Ectodermal cell (in vitro differentiated cells): ENCODE measurements around the gene CEP41. TPM values are rescaled to one million over a fixed set of nuclear protein-coding genes. Genes with fewer than 3 reads are reported as not detected.

Experiments used
- H3K27ac ChIP-seq: 2 replicates; pipeline ENCODE4 v1.7.0; 2013; ENCODE audit warnings: mild to moderate bottlenecking, low read depth, low read length; ENCODE audit not compliant: insufficient read depth, poor library complexity, severe bottlenecking
- H3K27me3 ChIP-seq: 2 replicates; pipeline ENCODE4 v1.7.0; 2013; ENCODE audit warnings: mild to moderate bottlenecking, low read length; ENCODE audit not compliant: insufficient read depth, control insufficient read depth, poor library complexity, severe bottlenecking
- H3K36me3 ChIP-seq: one replicate; pipeline ENCODE4 v1.7.0; 2013; ENCODE audit warnings: low read length; ENCODE audit not compliant: control insufficient read depth, insufficient read depth
- H3K4me1 ChIP-seq: one replicate; pipeline ENCODE4 v1.7.0; 2013; ENCODE audit warnings: low read length; ENCODE audit not compliant: control insufficient read depth, insufficient read depth
- H3K4me3 ChIP-seq: 2 replicates; pipeline ENCODE4 v1.7.0; 2013; ENCODE audit warnings: low read depth, low read length, control low read depth; ENCODE audit not compliant: insufficient read depth
- H3K9me3 ChIP-seq: 2 replicates; pipeline ENCODE4 v1.7.0; 2013; ENCODE audit warnings: mild to moderate bottlenecking, low read length, moderate library complexity; ENCODE audit not compliant: control insufficient read depth
- WGBS, 2 experiments: methylation state at CpG; one replicate each; pipeline ENCODE4 v1.1.7; 2013; ENCODE audit warnings: missing lambda C conversion rate in 2 of 2; 5-methylcytosine and 5-hydroxymethylcytosine counted together
- polyA plus RNA-seq, 4 experiments: library from polyadenylated mRNA; stranded (reverse); fragments of 50-300 nt; gene quantifications; one replicate each; pipeline ENCODE4 v1.2.3, GENCODE V29; 2013

The CEP41 gene, protein sequence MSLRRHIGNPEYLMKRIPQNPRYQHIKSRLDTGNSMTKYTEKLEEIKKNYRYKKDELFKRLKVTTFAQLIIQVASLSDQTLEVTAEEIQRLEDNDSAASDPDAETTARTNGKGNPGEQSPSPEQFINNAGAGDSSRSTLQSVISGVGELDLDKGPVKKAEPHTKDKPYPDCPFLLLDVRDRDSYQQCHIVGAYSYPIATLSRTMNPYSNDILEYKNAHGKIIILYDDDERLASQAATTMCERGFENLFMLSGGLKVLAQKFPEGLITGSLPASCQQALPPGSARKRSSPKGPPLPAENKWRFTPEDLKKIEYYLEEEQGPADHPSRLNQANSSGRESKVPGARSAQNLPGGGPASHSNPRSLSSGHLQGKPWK
- 28.7 TPM for polyA plus RNA-seq (2013, experiment 1 of 4)
- polyA plus RNA-seq (2013, experiment 2 of 4): 23.2 TPM
- polyA plus RNA-seq (2013, experiment 3 of 4): 23.0 TPM
- 23.4 TPM for polyA plus RNA-seq (2013, experiment 4 of 4)

DNA sequence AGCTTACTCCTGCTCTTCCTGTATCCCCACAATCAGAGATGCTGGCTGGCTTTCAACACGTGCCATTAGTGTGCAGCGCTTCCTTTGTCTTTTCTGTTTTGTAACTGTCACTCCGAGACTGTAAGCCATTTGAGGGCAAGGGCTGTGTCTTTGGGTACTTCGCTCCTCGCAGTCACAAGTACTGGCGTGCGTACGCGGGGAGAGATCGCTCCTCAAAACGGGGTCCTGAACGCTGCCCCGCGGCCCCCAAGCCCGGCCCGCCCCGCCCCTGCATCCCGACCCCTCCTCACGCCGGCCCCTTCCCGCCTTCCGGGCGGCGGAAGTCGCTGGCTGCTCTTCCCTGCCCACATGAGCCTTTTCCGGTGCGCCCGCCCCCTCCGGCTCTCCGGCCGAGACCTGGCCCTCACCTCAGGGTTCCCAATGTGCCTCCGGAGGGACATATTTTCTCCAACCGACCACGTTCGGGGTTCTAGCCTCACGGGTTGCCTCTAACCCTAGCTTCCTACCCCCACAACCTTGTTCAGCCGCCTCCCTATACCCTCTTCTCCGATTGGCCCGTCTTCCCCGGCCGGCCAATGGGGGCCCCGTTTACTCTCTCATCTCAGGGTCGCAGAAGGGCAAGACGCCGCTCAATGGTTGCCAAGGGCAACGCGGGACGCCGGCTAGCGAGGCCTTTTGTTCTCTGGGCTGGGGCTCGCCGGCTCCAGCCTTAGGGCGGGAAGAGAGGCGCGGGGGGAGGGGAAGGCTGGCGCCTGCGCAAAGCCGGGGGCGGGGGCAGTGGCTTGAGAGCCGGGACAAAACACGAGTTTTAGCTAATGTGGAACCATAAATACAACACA is at the start of gene CEP41:
TSS of gene CEP41 (minus strand) at position 490 of the 839 bp plus-strand sequence. CDS start at position 440, 50 bp downstream.
- Histone ChIP-seq H3K4me3 (peak within 1 kb of the TSS; percentile 39), H3K36me3 (no peaks in the 10 kb centered on the region), H3K27ac (peak within 1 kb of the TSS; percentile 95), H3K27me3 (no peaks in the 10 kb centered on the region), H3K9me3 (no peaks in the 10 kb centered on the region), H3K4me1 (peaks cover 9% of the 10 kb centered on the region)
- WGBS, 2 experiments: 5 to 6% methylated on average over 61 of the region's 61 CpGs

DNA sequence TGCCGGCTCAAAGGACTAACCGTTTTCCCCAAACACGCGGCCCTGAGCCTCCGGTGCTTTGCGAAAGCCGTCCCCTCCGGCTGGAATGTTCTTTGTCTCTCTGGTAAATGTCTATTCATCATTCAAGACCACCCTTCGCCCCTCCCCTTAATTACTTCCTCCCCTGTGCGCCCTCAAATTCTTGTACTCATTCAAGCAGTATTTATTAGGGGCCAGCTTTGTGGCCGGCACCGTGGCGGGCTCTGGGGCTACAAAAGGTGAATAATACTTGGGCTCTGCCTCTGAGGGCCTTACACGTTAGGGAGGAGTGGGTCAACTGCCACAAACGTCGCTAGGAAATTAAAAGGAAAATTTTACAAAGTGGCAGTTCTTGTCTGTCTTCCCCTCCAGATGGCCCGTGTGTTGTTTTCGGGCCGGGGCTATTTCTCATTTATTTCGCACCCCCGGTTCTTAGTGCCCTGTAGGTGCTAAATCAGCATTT is 49.5 kb upstream of the CEP41 start:
- Histone ChIP-seq H3K27ac (peak overlapping the region; percentile 86), H3K9me3 (no peaks in the 10 kb centered on the region), H3K4me3 (peak overlapping the region; percentile 63), H3K36me3 (no peaks in the 10 kb centered on the region), H3K27me3 (peaks cover 3% of the 10 kb centered on the region), H3K4me1 (peaks cover 7% of the 10 kb centered on the region)
- WGBS, 2 experiments: 48 to 67% methylated on average over 21 of the region's 21 CpGs

DNA sequence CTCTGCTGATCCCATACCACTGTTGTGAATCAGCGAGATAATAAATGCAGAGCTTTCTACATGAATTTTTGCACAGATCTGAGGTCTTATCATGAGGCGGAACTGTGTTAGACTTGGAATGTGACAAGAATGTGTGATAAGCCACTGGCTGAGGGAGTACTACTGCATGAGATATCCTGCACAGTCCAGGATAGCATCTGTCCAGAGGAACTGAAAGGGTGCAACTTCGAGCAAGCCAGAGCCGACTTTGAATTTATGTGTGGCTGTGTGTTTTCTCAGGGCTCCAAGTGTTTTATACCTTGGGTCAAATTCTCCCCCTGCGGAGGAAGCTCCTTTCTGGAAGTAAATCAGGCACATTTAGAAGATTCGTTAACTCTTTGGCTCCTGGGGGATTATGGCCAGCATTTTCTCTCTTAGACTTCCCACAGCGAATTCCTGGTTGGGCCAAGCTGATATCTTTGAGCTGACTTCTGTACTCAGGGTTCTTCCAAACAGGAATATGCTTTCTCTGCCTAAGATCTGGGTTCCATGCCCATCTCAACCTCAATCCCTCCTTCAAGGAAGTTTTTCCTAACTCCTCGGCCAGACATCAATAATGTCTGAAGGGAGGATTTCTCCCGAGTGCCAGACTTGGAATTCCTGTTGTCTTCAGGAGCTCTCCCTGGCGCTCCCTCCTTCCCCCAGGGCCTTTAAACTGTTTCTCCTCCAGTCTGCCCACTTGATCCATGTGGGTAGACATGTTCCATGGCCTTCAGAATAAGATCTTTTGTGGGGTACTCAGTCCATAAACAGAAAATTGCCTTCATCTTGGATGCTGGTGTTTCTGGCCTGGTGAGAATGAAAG is 48.5 kb upstream of the CEP41 start:
- peaks cover 3% of the 10 kb centered on the region for H3K27me3 ChIP-seq
- H3K4me1 ChIP-seq: peaks cover 7% of the 10 kb centered on the region
- 86 to 87% methylated on average over 10 of the region's 10 CpGs for WGBS, 2 experiments
- no peaks in the 10 kb centered on the region for H3K36me3 ChIP-seq
- H3K9me3 ChIP-seq: no peaks in the 10 kb centered on the region
- H3K27ac ChIP-seq: peak overlapping the region; percentile 86
- no peak overlapping the region for H3K4me3 ChIP-seq

DNA sequence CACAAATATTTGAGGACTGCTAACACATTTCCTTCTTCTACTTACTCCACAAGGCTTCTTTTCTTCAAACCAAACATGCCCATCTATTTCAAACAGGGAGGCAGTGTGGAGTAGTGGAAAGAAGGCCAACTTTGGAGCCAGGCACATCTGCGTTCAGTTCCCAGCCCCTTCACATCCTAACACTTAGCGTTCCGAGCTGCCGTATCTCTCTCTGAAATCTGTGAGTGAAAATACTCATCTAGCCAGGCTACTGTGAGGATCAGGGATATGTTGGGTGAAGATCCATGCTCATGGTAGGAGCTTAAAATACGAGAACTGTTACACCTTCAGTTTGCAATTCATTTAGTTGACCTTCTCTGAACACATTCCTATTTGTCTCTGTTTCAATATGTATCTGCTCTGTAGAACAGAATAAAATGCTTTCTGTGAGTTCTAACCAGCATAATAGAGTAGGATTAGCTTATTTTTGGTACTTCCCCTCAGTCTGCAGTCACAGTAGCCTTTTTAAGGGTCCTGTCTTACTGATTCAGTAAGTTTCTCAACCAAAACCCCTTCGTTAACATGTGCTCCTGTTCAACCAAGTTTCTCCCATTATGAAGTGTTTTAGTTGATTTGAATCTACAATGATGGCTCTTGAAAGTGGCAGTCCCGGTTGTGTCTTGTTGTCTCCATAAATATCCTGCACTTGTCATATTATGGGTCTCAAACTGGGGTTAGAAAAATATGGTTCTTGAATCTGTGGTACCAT is 47.8 kb upstream of the CEP41 start:
- H3K4me3 ChIP-seq: no peak overlapping the region
- no peaks in the 10 kb centered on the region for H3K36me3 ChIP-seq
- H3K4me1 ChIP-seq: peaks cover 7% of the 10 kb centered on the region
- WGBS, 2 experiments: 90 to 98% methylated on average over 7 of the region's 7 CpGs
- peaks cover 3% of the 10 kb centered on the region for H3K27me3 ChIP-seq
- H3K27ac ChIP-seq: no peak overlapping the region
- H3K9me3 ChIP-seq: no peaks in the 10 kb centered on the region

DNA sequence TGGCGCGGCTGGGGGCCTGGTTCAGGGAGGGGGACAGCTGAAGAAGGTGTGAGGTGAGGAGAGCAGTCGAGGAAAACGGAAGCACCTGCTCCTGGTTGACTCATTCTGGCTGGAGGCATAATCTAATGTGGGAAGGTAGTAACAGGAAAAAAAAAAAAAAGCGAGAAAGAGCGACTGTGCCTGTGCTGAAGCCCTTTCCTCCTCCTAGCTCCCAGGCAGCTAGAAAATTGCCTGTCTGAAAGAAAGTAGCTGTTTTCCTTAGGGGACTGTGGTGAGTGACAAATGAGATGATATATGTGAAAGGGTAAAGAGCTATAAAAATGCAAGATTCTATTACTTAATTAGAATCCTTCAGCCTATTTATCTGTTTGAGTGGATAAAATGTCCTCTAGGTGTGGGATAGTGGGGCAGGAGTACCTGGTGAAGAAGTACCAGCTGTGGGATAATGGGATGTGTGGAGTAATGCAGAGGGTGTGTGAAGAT is 46.2 kb upstream of the CEP41 start:
- 23 to 36% methylated on average over 6 of the region's 6 CpGs for WGBS, 2 experiments
- Histone ChIP-seq H3K4me1 (peaks cover 7% of the 10 kb centered on the region), H3K27me3 (peaks cover 3% of the 10 kb centered on the region), H3K36me3 (no peaks in the 10 kb centered on the region), H3K4me3 (peak overlapping the region; percentile 68), H3K9me3 (no peaks in the 10 kb centered on the region), H3K27ac (no peak overlapping the region)

DNA sequence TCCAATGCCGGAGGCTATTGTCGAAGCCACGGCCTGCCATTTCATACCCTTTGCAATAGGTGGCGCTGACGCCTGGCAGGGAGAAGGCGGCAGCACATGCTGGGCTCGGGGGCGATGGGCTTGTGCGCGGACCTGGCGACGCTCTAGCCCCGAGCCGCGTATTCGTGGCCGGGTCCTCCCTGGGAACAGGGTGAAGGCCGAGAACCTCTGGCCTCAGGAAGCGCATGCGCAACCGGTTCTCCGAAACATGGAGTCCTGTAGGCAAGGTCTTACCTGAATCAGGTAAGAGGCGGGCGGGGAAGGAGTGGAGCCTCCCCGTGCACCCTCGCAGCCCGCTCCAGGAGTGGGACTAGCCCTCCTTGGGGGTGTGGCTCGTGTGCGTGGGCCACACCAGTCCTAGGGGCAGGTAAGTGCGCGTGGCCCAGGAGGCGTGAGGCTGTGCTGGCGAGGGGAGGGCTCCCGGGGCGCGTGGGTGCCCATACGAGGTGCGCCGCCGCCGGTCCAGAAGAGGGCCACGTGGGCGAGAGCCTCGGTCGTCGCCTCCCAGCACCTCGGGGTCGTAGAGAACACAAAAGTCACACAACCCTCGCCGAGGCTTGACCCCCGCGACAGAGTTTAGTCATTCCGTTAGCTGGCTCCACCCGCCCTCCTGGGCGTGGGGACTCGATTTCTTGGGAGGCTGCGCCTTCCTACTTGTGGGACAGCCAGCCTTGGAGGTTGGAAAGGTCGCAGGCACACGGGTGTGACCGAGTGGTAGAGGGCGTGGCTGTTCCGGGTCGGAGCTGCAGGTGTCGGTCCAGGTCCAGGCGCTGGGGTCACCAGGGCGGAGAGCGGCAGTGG is 45.5 kb upstream of the CEP41 start:
- peaks cover 3% of the 10 kb centered on the region for H3K27me3 ChIP-seq
- no peaks in the 10 kb centered on the region for H3K9me3 ChIP-seq
- 17 to 19% methylated on average over 67 of the region's 67 CpGs for WGBS, 2 experiments
- peak overlapping the region; percentile 68 for H3K4me3 ChIP-seq
- H3K27ac ChIP-seq: no peak overlapping the region
- peaks cover 12% of the 10 kb centered on the region for H3K4me1 ChIP-seq
- H3K36me3 ChIP-seq: no peaks in the 10 kb centered on the region

DNA sequence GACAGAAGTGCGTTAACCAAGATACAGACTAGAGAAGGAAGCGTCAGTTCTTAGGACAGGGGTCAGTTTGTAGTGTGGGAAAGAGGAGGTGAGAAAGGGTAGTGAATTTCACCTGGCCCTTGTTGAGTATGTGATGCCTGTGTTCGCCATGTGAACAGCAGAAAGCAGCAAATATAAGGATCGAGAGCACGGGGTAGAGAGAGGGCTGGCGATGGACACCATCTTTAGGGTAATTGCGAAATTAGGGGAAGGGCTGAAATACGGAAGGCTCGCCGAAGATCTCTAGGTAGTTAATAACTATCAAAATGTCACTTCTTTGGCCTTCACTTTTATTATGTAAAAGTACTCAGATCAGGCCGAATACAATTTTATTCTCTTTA is 44.9 kb upstream of the CEP41 start:
- Histone ChIP-seq H3K4me1 (peaks cover 12% of the 10 kb centered on the region), H3K27me3 (peaks cover 3% of the 10 kb centered on the region), H3K9me3 (no peaks in the 10 kb centered on the region), H3K4me3 (peak overlapping the region; percentile 68), H3K27ac (no peak overlapping the region), H3K36me3 (no peaks in the 10 kb centered on the region)
- WGBS, 2 experiments: 81 to 86% methylated on average over 11 of the region's 11 CpGs

DNA sequence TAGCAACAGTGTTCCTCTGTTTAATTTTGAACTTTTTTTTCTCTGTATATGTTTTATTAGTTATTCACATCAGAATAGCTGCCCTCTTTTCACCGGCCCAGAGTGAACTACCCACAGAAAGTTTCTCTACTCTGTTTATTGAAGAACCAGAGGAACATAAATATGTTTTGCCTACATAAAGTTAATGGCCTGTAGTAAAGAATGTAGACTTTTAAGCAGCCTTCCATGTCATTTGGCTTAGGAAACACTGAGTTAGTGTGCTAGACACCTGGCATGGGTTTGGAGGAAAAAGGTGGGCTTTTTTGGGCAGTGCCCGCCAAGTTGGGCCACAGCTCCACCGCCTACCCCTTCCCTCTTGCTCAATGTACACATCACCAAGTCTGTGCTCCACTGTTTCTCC is 42.2 kb upstream of the CEP41 start:
- Histone ChIP-seq H3K27me3 (peaks cover 3% of the 10 kb centered on the region), H3K4me3 (no peak overlapping the region), H3K4me1 (peaks cover 5% of the 10 kb centered on the region), H3K9me3 (no peaks in the 10 kb centered on the region), H3K27ac (no peak overlapping the region), H3K36me3 (no peaks in the 10 kb centered on the region)
- WGBS, 2 experiments: 90 to 93% methylated on average over 2 to 3 of the region's 3 CpGs
